MCF 10A (cell line): ENCODE results near the gene ERMARD. TPM values are rescaled to one million over a fixed set of nuclear protein-coding genes. Genes with fewer than 3 reads are reported as not detected.

Experiments
- BruUV-seq: library from RNA; stranded (reverse); fragments of 400-500 nt; replicated peaks from 2 replicates; lab custom pipeline; 2021; lab: Mats Ljungman, UMichigan
- CTCF ChIA-PET: fragments of 300-600 bp; sonication (Branson Sonifier 250); formaldehyde crosslinking; extraction: SDS; loops from one replicate; lab custom pipeline; 2021; ENCODE audit warnings: antibody characterized with exemption, inconsistent platforms; lab: Yijun Ruan, JAX
- POLR2A ChIA-PET: fragments of 300-600, 350-650 bp; sonication (Branson Sonifier 250); formaldehyde crosslinking; extraction: SDS; loops from one replicate; lab custom pipeline; 2020; ENCODE audit warnings: antibody characterized with exemption, inconsistent platforms; lab: Yijun Ruan, JAX
- DNase-seq: peaks from one replicate; pipeline ENCODE4 v3.0.0-alpha.2; 2018; ENCODE audit not compliant: unreplicated experiment
- H3K27ac Mint-ChIP-seq: one replicate; pipeline ENCODE4 v1.8.0; 2022; ENCODE audit warnings: mild to moderate bottlenecking, low read depth, mixed read lengths; ENCODE audit not compliant: unreplicated experiment
- H3K27me3 Mint-ChIP-seq: one replicate; pipeline ENCODE4 v1.8.0; 2022; ENCODE audit warnings: mixed read lengths; ENCODE audit not compliant: insufficient read depth, unreplicated experiment
- H3K36me3 Mint-ChIP-seq: one replicate; pipeline ENCODE4 v1.8.0; 2022; ENCODE audit warnings: mild to moderate bottlenecking, moderate library complexity, mixed read lengths; ENCODE audit not compliant: insufficient read depth, unreplicated experiment
- H3K4me1 Mint-ChIP-seq: one replicate; pipeline ENCODE4 v1.8.0; 2022; ENCODE audit warnings: mixed read lengths; ENCODE audit not compliant: insufficient read depth, unreplicated experiment
- H3K4me3 Mint-ChIP-seq: one replicate; pipeline ENCODE4 v1.8.0; 2022; ENCODE audit warnings: mild to moderate bottlenecking, moderate library complexity, mixed read lengths; ENCODE audit not compliant: unreplicated experiment
- H3K9me3 Mint-ChIP-seq: one replicate; pipeline ENCODE4 v1.8.0; 2022; ENCODE audit warnings: mixed read lengths; ENCODE audit not compliant: unreplicated experiment
- intact Hi-C: fragments of 100-400 bp; cut with micrococcal nuclease; formaldehyde crosslinking; loops from 2 replicates; pipeline ENCODE4 v1.14.1; 2022
- total RNA-seq: library from RNA; stranded (reverse); gene quantifications from 2 replicates; pipeline ENCODE4 v1.2.3, GENCODE V29; 2022
- TF ChIP-seq, protein P1 (sequence below): fragments of 200-600 bp; IDR thresholded peaks from one replicate; pipeline ENCODE4 v1.8.0; 2022; ENCODE audit warnings: antibody characterized with exemption, mild to moderate bottlenecking; ENCODE audit not compliant: unreplicated experiment

The ERMARD gene
- total RNA-seq, 1 experiment from 2014 or later = 42.8 TPM

- Mint-ChIP-seq H3K9me3 (no peaks in the 10 kb centered on the region), H3K27me3 (no peaks in the 10 kb centered on the region), H3K4me1 (peaks cover 15% of the 10 kb centered on the region), H3K36me3 (peaks cover 27% of the 10 kb centered on the region), H3K4me3 (no peak overlapping the region), H3K27ac (no peak overlapping the region)
- no peak for DNase-seq
- no TSS peak for BruUV-seq
- ChIA-PET CTCF (interaction anchor here (2.3 kb wide), 1 partner anchor 11 kb away, joined by 6 read pairs; no protein-coding TSS in a partner anchor), POLR2A (interaction anchor here (4.0 to 5.7 kb wide), 2 partner anchors 11 to 15 kb away, joined by 25 to 30 read pairs; no protein-coding TSS in a partner anchor)
- intact Hi-C loops = no loop called here
- TF ChIP-seq, protein P1, sequence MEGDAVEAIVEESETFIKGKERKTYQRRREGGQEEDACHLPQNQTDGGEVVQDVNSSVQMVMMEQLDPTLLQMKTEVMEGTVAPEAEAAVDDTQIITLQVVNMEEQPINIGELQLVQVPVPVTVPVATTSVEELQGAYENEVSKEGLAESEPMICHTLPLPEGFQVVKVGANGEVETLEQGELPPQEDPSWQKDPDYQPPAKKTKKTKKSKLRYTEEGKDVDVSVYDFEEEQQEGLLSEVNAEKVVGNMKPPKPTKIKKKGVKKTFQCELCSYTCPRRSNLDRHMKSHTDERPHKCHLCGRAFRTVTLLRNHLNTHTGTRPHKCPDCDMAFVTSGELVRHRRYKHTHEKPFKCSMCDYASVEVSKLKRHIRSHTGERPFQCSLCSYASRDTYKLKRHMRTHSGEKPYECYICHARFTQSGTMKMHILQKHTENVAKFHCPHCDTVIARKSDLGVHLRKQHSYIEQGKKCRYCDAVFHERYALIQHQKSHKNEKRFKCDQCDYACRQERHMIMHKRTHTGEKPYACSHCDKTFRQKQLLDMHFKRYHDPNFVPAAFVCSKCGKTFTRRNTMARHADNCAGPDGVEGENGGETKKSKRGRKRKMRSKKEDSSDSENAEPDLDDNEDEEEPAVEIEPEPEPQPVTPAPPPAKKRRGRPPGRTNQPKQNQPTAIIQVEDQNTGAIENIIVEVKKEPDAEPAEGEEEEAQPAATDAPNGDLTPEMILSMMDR = no peak
Measured at GRCh38 chr6:169707772-169708171, 43.6 kb upstream of the ERMARD start.

- TF ChIP-seq, protein P1 = no peak
- H3K4me3 Mint-ChIP-seq = no peak overlapping the region
- no TSS peak for BruUV-seq
- H3K27ac Mint-ChIP-seq = peak overlapping the region; percentile 16
- H3K27me3 Mint-ChIP-seq = no peaks in the 10 kb centered on the region
- ChIA-PET POLR2A (interaction anchor here (0.9 to 5.7 kb wide), 5 partner anchors 8 to 43 kb away, joined by 3 to 30 read pairs (median 20); partner anchors contain the start of genes C6orf120, DYNLT2, ERMARD and WDR27), CTCF (interaction anchor here (0.6 to 2.3 kb wide), 4 partner anchors 8 to 853 kb away, joined by 3 to 7 read pairs (median 5); partner anchors contain the start of genes C6orf120 and WDR27)
- H3K4me1 Mint-ChIP-seq = peaks cover 10% of the 10 kb centered on the region
- intact Hi-C loops = no loop called here
- H3K36me3 Mint-ChIP-seq = peaks cover 32% of the 10 kb centered on the region
- H3K9me3 Mint-ChIP-seq = no peaks in the 10 kb centered on the region
- DNase-seq = no peak
Measured at GRCh38 chr6:169709293-169709692, 42.1 kb upstream of the ERMARD start.

DNA sequence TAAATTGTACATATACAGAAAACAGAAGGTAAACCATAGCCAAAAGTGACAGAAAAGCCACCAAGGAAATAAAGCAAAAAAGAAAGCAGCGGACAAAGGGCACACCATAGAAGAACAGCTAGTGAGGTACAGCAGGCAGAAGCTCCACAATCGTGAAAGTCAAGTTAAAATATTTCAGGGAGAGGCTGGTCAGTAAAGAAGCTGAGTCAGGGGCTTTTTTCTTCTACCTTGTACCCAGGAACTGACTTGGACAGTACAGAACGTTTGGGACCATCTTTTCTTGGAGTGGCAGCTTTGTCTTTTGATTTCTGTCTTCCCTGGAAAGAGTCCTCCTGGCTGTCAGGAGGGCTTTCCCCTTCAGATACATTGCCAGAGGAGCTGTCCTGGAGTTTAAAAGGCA lies 41.4 kb upstream of the ERMARD start:
- no peaks in the 10 kb centered on the region for H3K27me3 Mint-ChIP-seq
- intact Hi-C loops = no loop called here
- H3K36me3 Mint-ChIP-seq = peaks cover 39% of the 10 kb centered on the region
- peak overlapping the region; percentile 16 for H3K27ac Mint-ChIP-seq
- H3K9me3 Mint-ChIP-seq = no peaks in the 10 kb centered on the region
- no TSS peak for BruUV-seq
- no peak overlapping the region for H3K4me3 Mint-ChIP-seq
- POLR2A ChIA-PET = interaction anchor here (0.6 to 5.7 kb wide), 5 partner anchors 8 to 446 kb away, joined by 3 to 30 read pairs (median 20); partner anchors contain the start of genes C6orf120 and WDR27
- H3K4me1 Mint-ChIP-seq = peaks cover 7% of the 10 kb centered on the region
- CTCF ChIA-PET = interaction anchor here (0.6 to 2.3 kb wide), 5 partner anchors 8 to 818 kb away, joined by 3 to 7 read pairs (median 3); partner anchors contain the start of genes C6orf120 and WDR27
- TF ChIP-seq, protein P1 = no peak
- no peak for DNase-seq

DNA sequence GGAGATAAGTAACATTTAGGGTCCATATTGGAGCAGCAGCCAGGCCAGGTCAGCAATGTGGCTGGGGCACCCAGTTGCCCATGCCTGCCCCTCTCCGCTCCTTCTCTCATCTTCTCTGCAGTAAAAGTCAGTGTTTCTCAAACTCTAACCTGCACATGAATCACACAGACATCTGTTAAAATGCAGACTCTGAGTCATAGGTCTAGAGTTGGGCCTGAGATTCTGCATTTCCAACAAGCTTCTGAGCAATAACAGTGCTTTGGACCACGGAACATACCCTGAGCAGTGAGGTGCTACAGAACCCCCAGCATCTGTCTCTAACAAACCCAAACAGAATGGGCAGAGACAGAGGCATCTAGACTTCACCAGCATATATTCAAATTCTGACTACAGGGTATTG lies 37.2 kb upstream of the ERMARD start:
- Mint-ChIP-seq H3K4me3 (no peak overlapping the region), H3K4me1 (peaks cover 3% of the 10 kb centered on the region), H3K27ac (no peak overlapping the region), H3K36me3 (peaks cover 74% of the 10 kb centered on the region), H3K27me3 (no peaks in the 10 kb centered on the region), H3K9me3 (no peaks in the 10 kb centered on the region)
- no TSS peak for BruUV-seq
- no peak for DNase-seq
- POLR2A ChIA-PET = interaction anchor here (0.9 to 1.8 kb wide), 3 partner anchors 10 to 12 kb away, joined by 3 to 10 read pairs (median 3); partner anchors contain the start of genes C6orf120 and WDR27
- TF ChIP-seq, protein P1 = no peak
- intact Hi-C loops = no loop called here
- CTCF ChIA-PET = interaction anchor here (0.6 kb wide), 1 partner anchor 48 kb away, joined by 3 read pairs; no protein-coding TSS in a partner anchor
